SK-N-SH treated with all-trans-retinoic acid at 6 μM for 48 hours (cell line): ENCODE data around the gene APEH.

Experiments
- ATAC-seq: fragments of 200-7000 bp; cut with Tn5 transposase; 3 replicates; pipeline ENCODE4 v1.9.1; 2020; ENCODE audit warnings: mild to moderate bottlenecking, moderate library complexity
- ARNTL ChIP-seq: fragments of 450-650 bp; formaldehyde crosslinking; IDR thresholded peaks from 2 replicates; pipeline ENCODE4 v1.5.0; 2020; ENCODE audit warnings: low read depth, mild to moderate bottlenecking, moderate library complexity, borderline replicate concordance
- BACH2 ChIP-seq: fragments of 250-450 bp; sonication (Bioruptor Pico); IDR thresholded peaks from 2 replicates; pipeline ENCODE4 v1.9.0; 2021; ENCODE audit warnings: mild to moderate bottlenecking, borderline replicate concordance
- CREB5 ChIP-seq: fragments of 250-450 bp; sonication (Bioruptor Pico); IDR thresholded peaks from 2 replicates; pipeline ENCODE4 v1.5.1; 2020; ENCODE audit warnings: low read depth, mild to moderate bottlenecking, moderate library complexity
- CSDC2 ChIP-seq: fragments of 250-450 bp; sonication (Bioruptor Pico); IDR thresholded peaks from 2 replicates; pipeline ENCODE4 v1.5.0; 2020; ENCODE audit warnings: mild to moderate bottlenecking, moderate library complexity
- GLIS3 ChIP-seq: fragments of 250-450 bp; sonication (Bioruptor Pico); IDR thresholded peaks from 2 replicates; pipeline ENCODE4 v1.5.0; 2020; ENCODE audit warnings: mild to moderate bottlenecking, moderate library complexity
- PATZ1 ChIP-seq: fragments of 250-450 bp; sonication (Bioruptor Pico); IDR thresholded peaks from 2 replicates; pipeline ENCODE4 v1.8.0; 2020; ENCODE audit warnings: mild to moderate bottlenecking, moderate library complexity, borderline replicate concordance
- POU6F1 ChIP-seq: fragments of 250-450 bp; sonication (Bioruptor Pico); IDR thresholded peaks from 2 replicates; pipeline ENCODE4 v1.8.0; 2021; ENCODE audit warnings: low read depth, mild to moderate bottlenecking, moderate library complexity, borderline replicate concordance
- PPARA ChIP-seq: fragments of 250-450 bp; sonication (Bioruptor Pico); IDR thresholded peaks from 2 replicates; pipeline ENCODE4 v1.5.0; 2020; ENCODE audit warnings: mild to moderate bottlenecking, borderline replicate concordance
- RARB ChIP-seq: fragments of 250-450 bp; sonication (Bioruptor Pico); IDR thresholded peaks from 2 replicates; pipeline ENCODE4 v1.8.0; 2021; ENCODE audit warnings: mild to moderate bottlenecking, moderate library complexity
- TCF4 ChIP-seq: fragments of 250-450 bp; sonication (Bioruptor Pico); IDR thresholded peaks from 2 replicates; pipeline ENCODE4 v1.8.0; 2021; ENCODE audit warnings: mild to moderate bottlenecking, moderate library complexity, borderline replicate concordance
- TOX ChIP-seq: fragments of 250-450 bp; sonication (Bioruptor Pico); IDR thresholded peaks from 2 replicates; pipeline ENCODE4 v1.8.0; 2021; ENCODE audit warnings: mild to moderate bottlenecking, moderate library complexity, borderline replicate concordance
- TSHZ2 ChIP-seq: fragments of 250-450 bp; sonication (Bioruptor Pico); IDR thresholded peaks from 2 replicates; pipeline ENCODE4 v1.5.0; 2020; ENCODE audit warnings: mild to moderate bottlenecking, moderate library complexity
- ZC3H10 ChIP-seq: fragments of 250-450 bp; sonication (Bioruptor Pico); IDR thresholded peaks from 2 replicates; pipeline ENCODE4 v1.5.1; 2021; ENCODE audit warnings: mild to moderate bottlenecking, moderate library complexity
- ZFP3 ChIP-seq: fragments of 250-450 bp; sonication (Bioruptor Pico); IDR thresholded peaks from 2 replicates; pipeline ENCODE4 v1.5.0; 2020; ENCODE audit warnings: mild to moderate bottlenecking, moderate library complexity
- ZFP30 ChIP-seq: fragments of 450-650 bp; formaldehyde crosslinking; IDR thresholded peaks from 2 replicates; pipeline ENCODE4 v1.5.0; 2022; ENCODE audit warnings: mild to moderate bottlenecking, moderate library complexity
- ZNF565 ChIP-seq: fragments of 450-650 bp; formaldehyde crosslinking; conservative IDR thresholded peaks from 2 replicates; pipeline ENCODE4 v1.5.0; 2020; ENCODE audit warnings: low read depth, mild to moderate bottlenecking, moderate library complexity
- ZNF70 ChIP-seq: fragments of 450-650 bp; formaldehyde crosslinking; IDR thresholded peaks from 2 replicates; pipeline ENCODE4 v1.5.0; 2020; ENCODE audit warnings: mild to moderate bottlenecking, moderate library complexity
- ZNF8 ChIP-seq: fragments of 450-650 bp; formaldehyde crosslinking; IDR thresholded peaks from 2 replicates; pipeline ENCODE4 v1.5.0; 2020; ENCODE audit warnings: mild to moderate bottlenecking, moderate library complexity

The APEH gene

DNA sequence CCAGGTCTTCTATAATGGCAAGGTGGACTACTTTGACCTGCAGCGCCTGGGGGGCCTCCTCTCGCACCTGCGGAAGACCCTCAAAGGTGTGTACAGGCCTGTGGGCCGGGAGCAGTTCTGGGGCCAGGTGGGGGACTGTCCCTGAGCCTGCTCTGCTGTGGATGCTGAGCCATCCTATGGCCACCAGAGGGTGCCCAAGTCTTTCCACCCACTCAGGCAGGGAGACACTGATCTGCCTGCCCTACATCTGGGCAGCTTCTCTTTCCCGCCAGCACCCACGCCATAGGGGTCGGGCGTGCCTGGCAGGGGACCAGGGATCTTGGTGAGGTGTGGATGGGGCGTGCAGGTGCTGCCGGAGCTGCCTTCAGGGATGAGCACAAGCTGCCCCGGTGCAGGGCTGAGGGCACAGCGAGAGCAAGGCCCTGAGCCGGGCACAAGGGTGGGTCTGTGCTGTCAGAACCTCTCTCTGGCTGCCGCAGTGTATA, 29.3 kb downstream of the APEH start:
- TF ChIP-seq BACH2 (CRISPR knock-in tag) (no peak), POU6F1 (CRISPR knock-in tag) (no peak), ZFP30 (CRISPR knock-in tag) (no peak), TCF4 (CRISPR knock-in tag) (no peak), PPARA (CRISPR knock-in tag) (no peak), ZNF565 (no peak), ZNF70 (CRISPR knock-in tag) (no peak), TOX (CRISPR knock-in tag) (no peak), CREB5 (CRISPR knock-in tag) (no peak), PATZ1 (CRISPR knock-in tag) (no peak), ZNF8 (no peak), GLIS3 (CRISPR knock-in tag) (no peak), TSHZ2 (CRISPR knock-in tag) (no peak), ZFP3 (CRISPR knock-in tag) (no peak), ZC3H10 (CRISPR knock-in tag) (no peak)
- peak; percentile 92 for ATAC-seq

DNA sequence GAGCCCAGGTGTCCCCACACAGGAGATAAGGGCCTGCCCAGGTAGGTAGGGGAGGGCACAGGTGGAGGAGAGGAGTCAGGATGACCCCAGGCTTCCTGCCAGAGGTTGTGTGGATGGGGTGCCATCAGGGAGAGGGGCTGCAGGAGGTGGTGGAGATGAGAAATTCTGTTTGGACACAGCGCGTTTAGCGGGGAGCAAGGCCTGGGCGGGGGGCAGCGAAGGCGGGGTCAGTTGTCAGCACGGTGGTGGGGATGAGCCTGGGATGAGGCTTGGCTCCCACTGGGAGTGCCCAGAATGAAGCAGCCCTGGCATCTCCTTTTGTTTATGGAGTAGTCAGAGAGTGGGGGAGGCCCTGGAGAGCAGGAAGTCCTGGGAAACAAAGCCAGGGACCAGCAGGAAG, 29.8 kb downstream of the APEH start:
- ATAC-seq: no peak

More for the DNA sequence above, 29.8 kb downstream of the APEH start:
- no peak for TF ChIP-seq ZFP30 (CRISPR knock-in tag)
- TF ChIP-seq TOX (CRISPR knock-in tag): no peak
- no peak for TF ChIP-seq GLIS3 (CRISPR knock-in tag)
- TF ChIP-seq ZFP3 (CRISPR knock-in tag): no peak
- TF ChIP-seq CREB5 (CRISPR knock-in tag): no peak
- no peak for TF ChIP-seq CSDC2 (CRISPR knock-in tag)
- TF ChIP-seq POU6F1 (CRISPR knock-in tag): no peak
- no peak for TF ChIP-seq TCF4 (CRISPR knock-in tag)
- TF ChIP-seq ARNTL: no peak
- TF ChIP-seq RARB (CRISPR knock-in tag): no peak
- TF ChIP-seq ZNF8: no peak
